Sigmoid colon (tissue), 7 donors: ENCODE measurements around the gene KCNK1. TPM values are rescaled to one million over a fixed set of nuclear protein-coding genes. Genes with fewer than 3 reads are reported as not detected.

Source experiments
- DNase-seq: peaks from one replicate; pipeline ENCODE4 v3.0.0-alpha.2; 2019
- H3K27ac ChIP-seq, 4 donors: fragments of 200-600 bp; sonication (generic); one replicate each; pipeline ENCODE4 v1.5.1; 2016 to 2019; ENCODE audit warnings: mild to moderate bottlenecking in 1 of 4
- H3K27me3 ChIP-seq, 3 donors: fragments of 200-600 bp; sonication (generic); one replicate each; pipeline ENCODE4 v1.5.1; 2019; ENCODE audit warnings: mild to moderate bottlenecking in 1 of 3
- H3K36me3 ChIP-seq, 4 donors: fragments of 200-600 bp; sonication (generic); one replicate each; pipeline ENCODE4 v1.5.1; 2016 to 2019
- H3K4me1 ChIP-seq, 4 donors: fragments of 200-600 bp; sonication (generic); one replicate each; pipeline ENCODE4 v1.5.1; 2017 to 2019
- H3K4me3 ChIP-seq, 4 donors: fragments of 200-600 bp; sonication (generic); one replicate each; pipeline ENCODE4 v1.5.1; 2017 to 2019; ENCODE audit warnings: mild to moderate bottlenecking in 2 of 4, moderate library complexity in 1 of 4
- H3K9me3 ChIP-seq, 4 donors: fragments of 200-600 bp in 3 of 4; sonication (generic) in 3 of 4; one replicate each; pipeline versions ENCODE4 v1.5.1 to v1.6.1; 2013 to 2019
- CTCF ChIP-seq, 4 experiments: fragments of 450-650 bp in 3 of 4; fragments of 200-600 bp in 1 of 4; IDR thresholded peaks; one replicate each; pipeline ENCODE4 v1.5.1; 2016 to 2019; ENCODE audit warnings: antibody characterized with exemption in 4 of 4, mild to moderate bottlenecking in 3 of 4, moderate library complexity in 2 of 4
- EP300 ChIP-seq, 4 donors: sonication (generic); formaldehyde crosslinking; IDR thresholded peaks; one replicate each; pipeline ENCODE4 v1.6.1; 2017; ENCODE audit warnings: antibody characterized with exemption in 4 of 4
- POLR2A ChIP-seq, 2 donors: fragments of 450-650 bp; IDR thresholded peaks; one replicate each; pipeline ENCODE4 v1.6.1; 2016; ENCODE audit warnings: antibody characterized with exemption in 2 of 2, mild to moderate bottlenecking in 2 of 2, moderate library complexity in 2 of 2
- POLR2AphosphoS5 ChIP-seq, 4 donors: sonication (generic); formaldehyde crosslinking; IDR thresholded peaks; one replicate each; pipeline ENCODE4 v1.6.1; 2017; ENCODE audit warnings: antibody characterized with exemption in 4 of 4
- WGBS, 2 donors: extraction: QIAGEN DNeasy Blood & Tissue Kit; methylation state at CpG; one replicate each; pipeline ENCODE4 v1.1.7; 2013; 5-methylcytosine and 5-hydroxymethylcytosine counted together
- intact Hi-C: fragments of 100-400 bp; cut with DNase I; formaldehyde crosslinking; loops from one replicate; pipeline ENCODE4 v1.15.1; 2023
- polyA plus RNA-seq, 3 donors: library from polyadenylated mRNA; stranded (reverse); fragments of 200-250 nt; gene quantifications; one replicate each; pipeline ENCODE4 v1.2.3, GENCODE V29; 2013
- total RNA-seq, 4 donors: library from RNA; depleted of rRNA; stranded (reverse); fragments of >200 nt; gene quantifications; one replicate each; pipeline ENCODE4 v1.1.0, GENCODE V29; 2016
- donor health status: healthy with polysubstance abuse.
- donor health status: Bipolar disorder and iron deficiency.
- donor health status: healthy.

The KCNK1 gene
- total RNA-seq: 1 to 10 TPM in 2 of 4 donors, under 1 TPM in 1, not detected in 1; 0.95 to 2.8 (median 1.4) TPM
- polyA plus RNA-seq: 10 to 100 TPM; 22.8 to 26.8 (median 24.2) TPM

- Histone ChIP-seq H3K4me1 (peaks cover 0 to 13% (median 10%) of the 10 kb centered on the region in 4 donors), H3K4me3 (peak within 1 kb of the TSS; percentile 22 to 48 (median 44)), H3K27me3 (peaks cover 8 to 26% (median 19%) of the 10 kb centered on the region in 3 donors), H3K27ac (peak within 1 kb of the TSS; percentile 14 to 65 (median 46)), H3K36me3 (no peaks in the 10 kb centered on the region), H3K9me3 (no peaks in the 10 kb centered on the region)
- no peak for TF ChIP-seq EP300 (IDR thresholded peaks at IDR 0.05)
- peak in 1 of 2 donors; percentile 55 for TF ChIP-seq POLR2A (IDR thresholded peaks at IDR 0.05)
- TF ChIP-seq POLR2AphosphoS5 (IDR thresholded peaks at IDR 0.05): peak in 3 of 4 donors; percentile 22 to 26 (median 24)
- no peak for TF ChIP-seq CTCF (IDR thresholded peaks at IDR 0.05)
- peak; percentile 67 for DNase-seq
- WGBS, 2 donors: 2 to 3% methylated on average over 70 of the region's 70 CpGs
- intact Hi-C loops: no loop called here
Measured at GRCh38 chr1:233613252-233614172, at the start of gene KCNK1. Gene KCNK1, plus strand, starts transcription at chr1:233614106. Its CDS starts 66 bp downstream, at chr1:233614172.

- Histone ChIP-seq H3K9me3 (peaks cover 0 to 4% (median 0%) of the 10 kb centered on the region in 4 donors), H3K27me3 (no peaks in the 10 kb centered on the region), H3K4me3 (no peak overlapping the region), H3K4me1 (no peaks in the 10 kb centered on the region), H3K36me3 (no peaks in the 10 kb centered on the region), H3K27ac (no peak overlapping the region)
- TF ChIP-seq EP300 (IDR thresholded peaks at IDR 0.05) (no peak), POLR2A (IDR thresholded peaks at IDR 0.05) (no peak), CTCF (IDR thresholded peaks at IDR 0.05) (no peak), POLR2AphosphoS5 (IDR thresholded peaks at IDR 0.05) (no peak)
- intact Hi-C loops: no loop called here
- WGBS, 2 donors: 88 to 94% methylated on average over 2 of the region's 2 CpGs
- no peak for DNase-seq
Measured at GRCh38 chr1:233565313-233565712, 48.6 kb upstream of the KCNK1 start.

GRCh38 chr1:233566886-233567285 lies 47.0 kb upstream of the KCNK1 start:
- Histone ChIP-seq H3K27me3 (no peaks in the 10 kb centered on the region), H3K4me1 (no peaks in the 10 kb centered on the region), H3K27ac (no peak overlapping the region), H3K9me3 (no peaks in the 10 kb centered on the region), H3K36me3 (no peaks in the 10 kb centered on the region), H3K4me3 (no peak overlapping the region)
- WGBS, 2 donors: 68 to 71% methylated on average over 2 of the region's 2 CpGs
- DNase-seq: no peak
- TF ChIP-seq POLR2AphosphoS5 (IDR thresholded peaks at IDR 0.05): no peak
- no peak for TF ChIP-seq POLR2A (IDR thresholded peaks at IDR 0.05)
- no peak for TF ChIP-seq CTCF (IDR thresholded peaks at IDR 0.05)
- no peak for TF ChIP-seq EP300 (IDR thresholded peaks at IDR 0.05)
- intact Hi-C loops: no loop called here

- H3K9me3 ChIP-seq: no peaks in the 10 kb centered on the region
- intact Hi-C loops: no loop called here
- TF ChIP-seq POLR2AphosphoS5 (IDR thresholded peaks at IDR 0.05) (no peak), POLR2A (IDR thresholded peaks at IDR 0.05) (no peak), CTCF (IDR thresholded peaks at IDR 0.05) (no peak), EP300 (IDR thresholded peaks at IDR 0.05) (no peak)
- DNase-seq: no peak
- no peaks in the 10 kb centered on the region for H3K27me3 ChIP-seq
- H3K36me3 ChIP-seq: no peaks in the 10 kb centered on the region
- no peaks in the 10 kb centered on the region for H3K4me1 ChIP-seq
- no peak overlapping the region for H3K27ac ChIP-seq
- no peak overlapping the region for H3K4me3 ChIP-seq
Measured at GRCh38 chr1:233569636-233570035, 44.3 kb upstream of the KCNK1 start.
